Right atrium auricular region (tissue), 2 donors: ENCODE data around the gene COX5A. TPM values are rescaled to one million over a fixed set of nuclear protein-coding genes. Genes with fewer than 3 reads are reported as not detected.

Experiments
- DNase-seq: peaks from one replicate; pipeline ENCODE4 v3.0.0-alpha.2; 2019; ENCODE audit warnings: low spot score
- H3K27ac ChIP-seq, 2 donors: fragments of 200-600 bp; sonication (generic); 1 replicate in 1 of 2; 2 replicates in 1 of 2; pipeline ENCODE4 v1.5.1; 2016 to 2019
- H3K27me3 ChIP-seq, 2 donors: fragments of 200-600 bp; sonication (generic); one replicate each; pipeline versions ENCODE4 v1.5.1 to v1.6.0; 2017 to 2019
- H3K36me3 ChIP-seq: fragments of 200-600 bp; sonication (generic); one replicate; pipeline ENCODE4 v1.5.1; 2016
- H3K4me1 ChIP-seq, 2 donors: fragments of 200-600 bp; sonication (generic); one replicate each; pipeline versions ENCODE4 v1.5.1 to v1.6.0; 2017 to 2019
- H3K4me3 ChIP-seq, 2 donors: fragments of 200-600 bp; sonication (generic); 1 replicate in 1 of 2; 2 replicates in 1 of 2; pipeline ENCODE4 v1.5.1; 2017 to 2019; ENCODE audit warnings: mild to moderate bottlenecking in 1 of 2, moderate library complexity in 1 of 2
- H3K9me3 ChIP-seq, 2 donors: fragments of 200-600 bp; sonication (generic); one replicate each; pipeline ENCODE4 v1.5.1; 2019
- total RNA-seq, 2 donors: library from RNA; depleted of rRNA; stranded (reverse); fragments of >200 nt; gene quantifications; one replicate each; pipeline ENCODE4 v1.1.0, GENCODE V29; 2016
- TF ChIP-seq, protein P1 (sequence below), 2 donors: fragments of 200-600 bp; sonication (generic); IDR thresholded peaks; one replicate each; pipeline ENCODE4 v1.5.1; 2019; ENCODE audit warnings: antibody characterized with exemption in 2 of 2

The COX5A gene
- total RNA-seq, 2 donors from 2014 or later: 399 to 869 TPM

GRCh38 chr15:74977599-74977998, 39.7 kb upstream of the COX5A start:
- no peak for DNase-seq
- no peak overlapping the region for H3K27ac ChIP-seq
- no peaks in the 10 kb centered on the region for H3K36me3 ChIP-seq
- TF ChIP-seq, protein P1, sequence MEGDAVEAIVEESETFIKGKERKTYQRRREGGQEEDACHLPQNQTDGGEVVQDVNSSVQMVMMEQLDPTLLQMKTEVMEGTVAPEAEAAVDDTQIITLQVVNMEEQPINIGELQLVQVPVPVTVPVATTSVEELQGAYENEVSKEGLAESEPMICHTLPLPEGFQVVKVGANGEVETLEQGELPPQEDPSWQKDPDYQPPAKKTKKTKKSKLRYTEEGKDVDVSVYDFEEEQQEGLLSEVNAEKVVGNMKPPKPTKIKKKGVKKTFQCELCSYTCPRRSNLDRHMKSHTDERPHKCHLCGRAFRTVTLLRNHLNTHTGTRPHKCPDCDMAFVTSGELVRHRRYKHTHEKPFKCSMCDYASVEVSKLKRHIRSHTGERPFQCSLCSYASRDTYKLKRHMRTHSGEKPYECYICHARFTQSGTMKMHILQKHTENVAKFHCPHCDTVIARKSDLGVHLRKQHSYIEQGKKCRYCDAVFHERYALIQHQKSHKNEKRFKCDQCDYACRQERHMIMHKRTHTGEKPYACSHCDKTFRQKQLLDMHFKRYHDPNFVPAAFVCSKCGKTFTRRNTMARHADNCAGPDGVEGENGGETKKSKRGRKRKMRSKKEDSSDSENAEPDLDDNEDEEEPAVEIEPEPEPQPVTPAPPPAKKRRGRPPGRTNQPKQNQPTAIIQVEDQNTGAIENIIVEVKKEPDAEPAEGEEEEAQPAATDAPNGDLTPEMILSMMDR (IDR thresholded peaks at IDR 0.05): no peak
- no peak overlapping the region for H3K4me3 ChIP-seq
- H3K4me1 ChIP-seq: no peaks in the 10 kb centered on the region
- H3K9me3 ChIP-seq: no peaks in the 10 kb centered on the region
- H3K27me3 ChIP-seq: no peaks in the 10 kb centered on the region

GRCh38 chr15:74976159-74976558, 38.3 kb upstream of the COX5A start:
- no peaks in the 10 kb centered on the region for H3K9me3 ChIP-seq
- H3K4me1 ChIP-seq: no peaks in the 10 kb centered on the region
- TF ChIP-seq, protein P1 (IDR thresholded peaks at IDR 0.05): no peak
- H3K36me3 ChIP-seq: no peaks in the 10 kb centered on the region
- DNase-seq: no peak
- H3K4me3 ChIP-seq: no peak overlapping the region
- H3K27ac ChIP-seq: no peak overlapping the region
- no peaks in the 10 kb centered on the region for H3K27me3 ChIP-seq

DNA sequence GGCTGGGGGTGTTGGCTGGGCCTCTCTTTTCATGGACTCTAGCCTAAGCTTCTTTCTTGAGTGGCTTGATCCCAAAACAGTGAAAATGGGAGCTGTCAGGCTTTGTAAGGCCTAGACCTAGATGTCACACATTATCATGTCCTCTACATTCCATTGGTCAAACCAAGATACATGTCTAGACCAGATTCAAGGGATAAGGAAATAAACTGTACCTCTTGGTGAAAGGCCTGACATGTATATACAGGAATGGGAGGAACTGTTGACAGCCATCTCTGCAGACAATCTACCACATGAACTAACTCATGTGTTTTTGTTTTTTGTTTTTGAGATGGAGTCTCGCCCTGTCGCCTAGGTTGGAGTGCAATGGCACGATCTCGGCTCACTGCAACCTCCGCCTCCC, 29.8 kb upstream of the COX5A start:
- Histone ChIP-seq H3K4me3 (no peak overlapping the region), H3K27ac (no peak overlapping the region), H3K9me3 (no peaks in the 10 kb centered on the region), H3K27me3 (no peaks in the 10 kb centered on the region), H3K4me1 (no peaks in the 10 kb centered on the region), H3K36me3 (no peaks in the 10 kb centered on the region)
- TF ChIP-seq, protein P1 (IDR thresholded peaks at IDR 0.05): no peak
- DNase-seq: no peak

GRCh38 chr15:74964794-74965193, 26.9 kb upstream of the COX5A start:
- Histone ChIP-seq H3K36me3 (no peaks in the 10 kb centered on the region), H3K4me1 (peaks cover 0 to 2% of the 10 kb centered on the region in 2 donors), H3K4me3 (no peak overlapping the region), H3K9me3 (no peaks in the 10 kb centered on the region), H3K27me3 (no peaks in the 10 kb centered on the region), H3K27ac (no peak overlapping the region)
- TF ChIP-seq, protein P1 (IDR thresholded peaks at IDR 0.05): no peak
- DNase-seq: no peak

DNA sequence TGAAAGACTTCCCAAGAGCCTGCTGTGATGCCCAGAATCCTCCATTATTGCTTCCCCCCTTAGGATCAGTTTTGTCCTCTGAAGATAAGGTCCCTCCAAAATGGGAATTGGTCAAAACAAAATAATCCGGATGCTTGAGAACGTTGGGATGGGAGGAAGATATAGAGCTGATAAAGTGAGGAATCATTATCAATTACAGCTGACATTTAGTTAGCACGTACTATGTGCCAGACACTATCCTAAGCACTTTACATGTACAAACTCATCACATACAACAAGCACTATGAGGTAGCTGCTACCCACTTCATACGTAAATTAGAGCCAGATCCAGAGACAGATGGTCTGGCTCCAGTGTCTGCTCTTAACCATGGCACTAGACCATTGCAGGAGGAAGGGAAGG, 25.3 kb upstream of the COX5A start:
- H3K27ac ChIP-seq: no peak overlapping the region
- no peaks in the 10 kb centered on the region for H3K27me3 ChIP-seq
- peaks cover 0 to 18% of the 10 kb centered on the region in 2 donors for H3K4me1 ChIP-seq
- no peaks in the 10 kb centered on the region for H3K9me3 ChIP-seq
- H3K36me3 ChIP-seq: no peaks in the 10 kb centered on the region
- no peak for DNase-seq
- TF ChIP-seq, protein P1 (IDR thresholded peaks at IDR 0.05): no peak
- H3K4me3 ChIP-seq: no peak overlapping the region

DNA sequence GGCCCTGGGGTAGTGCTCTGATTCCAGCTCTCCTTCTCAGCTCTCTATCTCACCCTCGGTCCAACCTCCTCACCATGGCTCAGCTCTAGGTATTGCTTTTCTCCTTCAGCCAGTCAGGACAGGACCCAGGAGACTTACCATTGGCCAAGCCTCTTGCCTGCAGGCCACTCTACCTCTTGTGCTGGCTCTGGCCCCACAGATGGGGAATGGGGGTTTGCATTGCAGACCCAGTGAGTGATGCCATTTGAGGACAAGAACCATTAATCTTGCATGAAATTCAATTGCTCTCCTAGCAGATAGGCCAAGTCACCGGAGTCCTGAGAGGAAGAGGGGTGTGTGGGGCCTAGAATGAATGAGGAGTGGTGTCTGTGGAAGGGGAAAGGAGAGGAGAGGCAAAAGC, 24.8 kb upstream of the COX5A start:
- Histone ChIP-seq H3K27ac (no peak overlapping the region), H3K4me3 (no peak overlapping the region), H3K4me1 (peaks cover 0 to 23% of the 10 kb centered on the region in 2 donors), H3K36me3 (no peaks in the 10 kb centered on the region), H3K27me3 (no peaks in the 10 kb centered on the region), H3K9me3 (no peaks in the 10 kb centered on the region)
- DNase-seq: no peak
- TF ChIP-seq, protein P1 (IDR thresholded peaks at IDR 0.05): no peak
